IPS-NIHi7 (cell line): ENCODE results near the gene PNPLA3.
A peak's percentile ranks its signal among the peaks of the same experiment; 100 is the strongest.

Source experiments
- DNase-seq: peaks from one replicate; pipeline ENCODE4 v3.0.0; 2012; ENCODE audit warnings: mixed read lengths; ENCODE audit errors: extremely low spot score

PNPLA3 gene

GRCh38 chr22:43923631-43924464 is at the start of gene PNPLA3:
TSS of gene PNPLA3 (plus strand) at chr22:43923805. CDS start at chr22:43923912, 107 bp downstream.
- DNase-seq, result peak; percentile 98

GRCh38 chr22:43876866-43877509 is 46.6 kb upstream of the PNPLA3 start:
- DNase-seq, result no peak

GRCh38 chr22:43878079-43878795 is 45.4 kb upstream of the PNPLA3 start:
- DNase-seq, result no peak

GRCh38 chr22:43878831-43879550 is 44.6 kb upstream of the PNPLA3 start:
- no peak for DNase-seq

- no peak for DNase-seq
Observed at GRCh38 chr22:43879901-43880540, 43.6 kb upstream of the PNPLA3 start.

- no peak for DNase-seq
Observed at GRCh38 chr22:43880541-43880991, 43.0 kb upstream of the PNPLA3 start.

- DNase-seq, result no peak
Observed at GRCh38 chr22:43881091-43882061, 42.2 kb upstream of the PNPLA3 start.

- DNase-seq, result no peak
Observed at GRCh38 chr22:43882122-43882767, 41.4 kb upstream of the PNPLA3 start.

- peak; percentile 94 for DNase-seq
Observed at GRCh38 chr22:43883012-43883661, 40.5 kb upstream of the PNPLA3 start.

GRCh38 chr22:43883719-43884415 is 39.7 kb upstream of the PNPLA3 start:
- DNase-seq, result no peak

- DNase-seq, result peak; percentile 88
Observed at GRCh38 chr22:43884600-43885318, 38.8 kb upstream of the PNPLA3 start.

GRCh38 chr22:43885319-43885671 is 38.3 kb upstream of the PNPLA3 start:
- no peak for DNase-seq

GRCh38 chr22:43885786-43886185 is 37.8 kb upstream of the PNPLA3 start:
- no peak for DNase-seq

GRCh38 chr22:43886231-43886630 is 37.4 kb upstream of the PNPLA3 start:
- DNase-seq, result no peak

GRCh38 chr22:43887391-43887790 is 36.2 kb upstream of the PNPLA3 start:
- no peak for DNase-seq

GRCh38 chr22:43888740-43889139 is 34.9 kb upstream of the PNPLA3 start:
- no peak for DNase-seq

- DNase-seq, result no peak
Observed at GRCh38 chr22:43889201-43889859, 34.3 kb upstream of the PNPLA3 start.
